GM21447 (cell line): ENCODE measurements around the gene CCL19.

Source experiments
- ATAC-seq: cut with Tn5 transposase; IDR thresholded peaks from one replicate; pipeline ENCODE4 v1.9.1; 2021; ENCODE audit not compliant: unreplicated experiment

The CCL19 gene

GRCh38 chr9:34642679-34643078 is 48.4 kb downstream of the CCL19 start:
- ATAC-seq: no peak
